HepG2 (cell line): ENCODE measurements around the gene TSPAN2. TPM values are rescaled to one million over a fixed set of nuclear protein-coding genes. Genes with fewer than 3 reads are reported as not detected.

Source experiments
- ATAC-seq: fragments of 200-7000 bp; cut with Tn5 transposase; 3 replicates; pipeline ENCODE4 v1.9.1; 2020; ENCODE audit warnings: mild to moderate bottlenecking, moderate library complexity
- BruUV-seq: library from RNA; stranded (reverse); fragments of 400-500 nt; replicated peaks from 2 replicates; lab custom pipeline; 2021; lab: Mats Ljungman, UMichigan
- CTCF ChIA-PET: fragments of 300-600 bp; formaldehyde crosslinking; extraction: SDS; loops from one replicate; lab custom pipeline; 2021; ENCODE audit warnings: low total read pairs, inconsistent platforms, low intra/inter-chr PET ratio; lab: Yijun Ruan, JAX
- POLR2A ChIA-PET: fragments of 350-600 bp; sonication (Branson Sonifier 250); formaldehyde crosslinking; loops from one replicate; lab custom pipeline; 2020; ENCODE audit warnings: antibody characterized with exemption, inconsistent platforms; lab: Yijun Ruan, JAX
- DNase-seq: peaks from one replicate; pipeline ENCODE4 v3.0.0-alpha.2; 2015; ENCODE audit warnings: low spot score
- FAIRE-seq: peaks from 3 replicates; lab custom pipeline; 2011; peaks lifted over from hg19 to GRCh38; lab: Jason Lieb, UNC
- H2AFZ ChIP-seq: one replicate; pipeline ENCODE4 v1.6.1; 2011; ENCODE audit warnings: low read length, inconsistent platforms
- H3K27ac ChIP-seq: fragments of 300-600 bp; 3 replicates; pipeline ENCODE4 v1.8.0; 2011; ENCODE audit warnings: mixed run types, mild to moderate bottlenecking, mixed read lengths, low read length, inconsistent platforms; ENCODE audit not compliant: insufficient read depth; ENCODE audit errors: extremely low read length
- H3K27me3 ChIP-seq, 2 experiments: fragments of 200-600 bp in 1 of 2; 2 replicates in 1 of 2; 3 replicates in 1 of 2; pipeline versions ENCODE4 v1.6.0 to v1.8.0; 2011; ENCODE audit warnings: low read length in 2 of 2, mild to moderate bottlenecking in 2 of 2, moderate library complexity in 2 of 2, inconsistent platforms in 1 of 2; ENCODE audit not compliant: insufficient read depth in 2 of 2, control insufficient read depth in 1 of 2
- H3K36me3 ChIP-seq, 2 experiments: fragments of 200-600 bp in 1 of 2; replicated peaks in 1 of 2; 2 replicates in 1 of 2; 3 replicates in 1 of 2; pipeline versions ENCODE4 v1.5.1 to v1.8.0; 2011; ENCODE audit warnings: low read length in 2 of 2, inconsistent platforms in 1 of 2; ENCODE audit not compliant: insufficient read depth in 2 of 2, control insufficient read depth in 1 of 2
- H3K4me1 ChIP-seq: 2 replicates; pipeline ENCODE4 v1.5.1; 2012; ENCODE audit warnings: low read length, inconsistent platforms; ENCODE audit not compliant: insufficient read depth
- H3K4me2 ChIP-seq: 2 replicates; pipeline ENCODE4 v1.6.0; 2011; ENCODE audit warnings: low read depth, low read length, inconsistent platforms
- H3K4me3 ChIP-seq, 3 experiments: fragments of 200-600 bp in 1 of 3; sonication (generic), shearing (Covaris generic) in 1 of 3; replicated peaks in 1 of 3; 2 replicates each; pipeline ENCODE4 v1.5.1; 2011 to 2016; ENCODE audit warnings: low read length in 3 of 3, inconsistent platforms in 2 of 3, low read depth in 2 of 3, mild to moderate bottlenecking in 2 of 3, control low read depth in 1 of 3, mixed read lengths in 1 of 3; ENCODE audit not compliant: insufficient read depth in 1 of 3
- H3K79me2 ChIP-seq: one replicate; pipeline ENCODE4 v1.6.1; 2011; ENCODE audit warnings: low read length, inconsistent platforms; ENCODE audit not compliant: insufficient read depth
- H3K9ac ChIP-seq: 2 replicates; pipeline ENCODE4 v1.6.0; 2011; ENCODE audit warnings: mild to moderate bottlenecking, low read depth, low read length, inconsistent platforms; ENCODE audit not compliant: insufficient read depth
- H3K9me3 ChIP-seq: 2 replicates; pipeline ENCODE4 v1.5.1; 2012; ENCODE audit warnings: mild to moderate bottlenecking, low read length
- H4K20me1 ChIP-seq: 2 replicates; pipeline ENCODE4 v1.6.0; 2011; ENCODE audit warnings: inconsistent platforms, mild to moderate bottlenecking, low read length, moderate library complexity; ENCODE audit not compliant: insufficient read depth
- ATAD3A ChIP-seq: sonication (generic); formaldehyde crosslinking; IDR thresholded peaks from 2 replicates; pipeline ENCODE4 v1.4.0; 2020; ENCODE audit warnings: missing genetic modification reagents
- ESRRA ChIP-seq: sonication (generic); formaldehyde crosslinking; IDR thresholded peaks from 2 replicates; pipeline ENCODE4 v1.5.1; 2020; ENCODE audit warnings: mild to moderate bottlenecking, low read depth, missing genetic modification reagents
- NFKBIZ ChIP-seq: IDR thresholded peaks from 2 replicates; pipeline ENCODE4 v1.6.1; 2018; ENCODE audit warnings: missing genetic modification reagents, missing compliant biosample characterization
- RORA ChIP-seq: sonication (generic); formaldehyde crosslinking; IDR thresholded peaks from 2 replicates; pipeline ENCODE4 v1.5.0; 2020; ENCODE audit warnings: mild to moderate bottlenecking, missing genetic modification reagents, moderate library complexity
- TMF1 ChIP-seq: sonication (generic); formaldehyde crosslinking; IDR thresholded peaks from 2 replicates; pipeline ENCODE4 v1.8.1; 2022; ENCODE audit warnings: low read depth, missing genetic modification reagents
- ZNF10 ChIP-seq: sonication (generic); formaldehyde crosslinking; IDR thresholded peaks from 2 replicates; pipeline ENCODE4 v1.4.0; 2020; ENCODE audit warnings: mild to moderate bottlenecking, low read depth, missing genetic modification reagents, borderline replicate concordance
- ZNF3 ChIP-seq: IDR thresholded peaks from 2 replicates; pipeline ENCODE4 v1.7.0; 2017; ENCODE audit warnings: inconsistent platforms
- ZNF878 ChIP-seq: sonication (generic); formaldehyde crosslinking; IDR thresholded peaks from 2 replicates; pipeline ENCODE4 v1.8.1; 2023; ENCODE audit warnings: mild to moderate bottlenecking, missing genetic modification reagents, moderate library complexity
- WGBS: methylation state at CpG from one replicate; pipeline ENCODE4 v1.1.6; 2017; ENCODE audit warnings: low lambda C conversion rate; 5-methylcytosine and 5-hydroxymethylcytosine counted together
- in situ Hi-C: cut with HindIII; loops from 2 replicates; pipeline ENCODE4 v1.10.0; 2017; ENCODE audit warnings: low pct_unique_long_range_greater_than_20kb; ENCODE audit not compliant: extremely low pct_ligation_motif_present
- intact Hi-C: fragments of 100-400 bp; cut with micrococcal nuclease; formaldehyde crosslinking; loops from one replicate; pipeline ENCODE4 v1.10.0; 2022; ENCODE audit not compliant: unreplicated experiment
- polyA plus RNA-seq, 8 experiments: library from polyadenylated mRNA; depleted of rRNA in 3 of 8; stranded (reverse) in 7 of 8; unstranded in 1 of 8; fragments of >200 nt; fragmentation: Illumina TruSeq in 4 of 8; extraction: Trizol in 4 of 8; gene quantifications; 2 replicates each; pipeline versions ENCODE4 v1.2.1 to v1.2.3, GENCODE V29; 2011 to 2016; ENCODE audit warnings: low read depth in 4 of 8, missing spikeins in 1 of 8, mixed read lengths in 1 of 8; ENCODE audit not compliant: insufficient read depth in 1 of 8
- total RNA-seq, 5 experiments: library from RNA; depleted of rRNA; stranded (reverse); fragments of >200 nt; fragmentation: Illumina TruSeq; extraction: Trizol; gene quantifications; 2 replicates each; pipeline ENCODE4 v1.2.3, GENCODE V29; 2016; ENCODE audit warnings: low read depth in 1 of 5
- TF ChIP-seq, protein P1 (sequence below): sonication (generic); formaldehyde crosslinking; IDR thresholded peaks from 2 replicates; pipeline ENCODE4 v1.4.0; 2020; ENCODE audit warnings: missing genetic modification reagents
- TF ChIP-seq, protein P2 (sequence below): sonication (generic); formaldehyde crosslinking; IDR thresholded peaks from 2 replicates; pipeline ENCODE4 v1.8.0; 2022; ENCODE audit warnings: missing genetic modification reagents, mild to moderate bottlenecking, inconsistent platforms, borderline replicate concordance
- TF ChIP-seq, protein P3 (sequence below): sonication (generic); formaldehyde crosslinking; IDR thresholded peaks from 2 replicates; pipeline ENCODE4 v1.8.0; 2022; ENCODE audit warnings: missing genetic modification reagents, mild to moderate bottlenecking, moderate library complexity, borderline replicate concordance

The TSPAN2 gene
- total and polyA plus RNA-seq, 2 of the 13 experiments (the other 11 are each of a cell fraction or from before 2014, with no cell fraction given) = not detected

DNA sequence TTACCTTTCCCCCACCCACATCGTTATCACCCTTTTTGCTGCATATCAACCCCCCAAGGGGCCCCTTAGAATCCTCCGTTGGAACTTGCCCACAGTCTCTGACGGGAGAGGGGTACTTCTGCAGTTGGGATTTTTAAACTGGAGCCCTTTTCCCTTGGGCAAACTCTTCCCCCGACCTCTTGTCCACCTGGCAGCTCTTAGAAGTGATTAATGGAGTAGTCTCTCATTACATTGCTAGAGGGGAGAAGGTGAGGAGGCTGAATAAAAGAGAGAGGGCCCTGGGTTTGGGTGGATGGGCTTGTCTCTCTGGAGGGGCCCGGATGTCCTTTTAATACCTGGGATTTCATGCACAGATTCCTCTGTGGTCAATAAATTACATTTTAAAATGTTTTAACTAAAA, 27.2 kb upstream of the TSPAN2 start:
- H4K20me1 ChIP-seq = no peaks in the 10 kb centered on the region
- no peak overlapping the region for H2AFZ ChIP-seq
- CTCF ChIA-PET = no interaction called here
- H3K27ac ChIP-seq = no peak overlapping the region
- no peak overlapping the region for H3K9ac ChIP-seq
- H3K4me2 ChIP-seq = no peak overlapping the region
- intact Hi-C loops = no loop called here
- WGBS = 18% methylated on average over 5 of the region's 5 CpGs
- no peaks in the 10 kb centered on the region for H3K36me3 ChIP-seq
- H3K4me1 ChIP-seq = no peaks in the 10 kb centered on the region
- H3K9me3 ChIP-seq = no peaks in the 10 kb centered on the region; the same call in 1 of the 2 replicates
- no peak overlapping the region for H3K4me3 ChIP-seq
- DNase-seq = no peak
- FAIRE-seq = no peak
- POLR2A ChIA-PET = no interaction called here
- no peak for TF ChIP-seq NFKBIZ
- in situ Hi-C loops = no loop called here
- H3K79me2 ChIP-seq = no peaks in the 10 kb centered on the region
- no peak for ATAC-seq
- BruUV-seq = no TSS peak
- peaks cover 0 to 1% of the 10 kb centered on the region in 2 experiments; a peak in 1 of 5 replicates for H3K27me3 ChIP-seq

DNA sequence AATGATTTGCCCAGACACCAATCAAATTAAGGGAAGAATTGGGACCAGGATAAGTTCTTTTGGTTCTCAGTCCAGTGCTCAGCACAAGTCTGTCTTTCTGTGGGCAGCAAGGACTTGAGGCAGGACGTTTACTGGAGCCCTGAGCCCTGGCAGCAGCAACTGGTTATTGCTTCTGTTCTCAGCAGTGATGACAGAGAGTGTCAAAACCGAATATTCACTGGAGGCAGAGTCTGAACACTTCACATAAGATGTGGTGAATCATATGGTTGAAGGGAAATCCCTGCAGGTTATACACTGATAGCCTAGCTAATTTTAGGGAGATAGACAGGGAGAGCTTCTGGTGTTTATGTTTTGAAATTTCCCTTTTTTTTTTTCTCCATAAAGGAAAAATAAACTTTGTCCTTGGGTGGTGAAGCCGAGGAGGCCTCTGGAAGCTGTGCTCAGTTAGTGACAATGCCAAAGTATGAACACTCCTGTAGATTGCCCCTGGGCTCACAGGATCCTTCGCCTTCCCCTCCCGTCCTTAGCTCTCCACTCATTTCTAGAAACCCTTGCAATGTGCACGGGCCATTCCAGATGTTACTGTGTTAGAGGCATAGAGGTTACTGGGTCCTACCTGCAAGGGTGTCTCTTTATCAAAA, 26.3 kb upstream of the TSPAN2 start:
- in situ Hi-C loops (no loop called here), intact Hi-C loops (no loop called here)
- Histone ChIP-seq H3K79me2 (no peaks in the 10 kb centered on the region), H2AFZ (no peak overlapping the region), H4K20me1 (no peaks in the 10 kb centered on the region), H3K9ac (no peak overlapping the region), H3K4me1 (no peaks in the 10 kb centered on the region), H3K4me2 (no peak overlapping the region), H3K9me3 (no peaks in the 10 kb centered on the region; the same call in 1 of the 2 replicates), H3K4me3 (no peak overlapping the region), H3K27ac (no peak overlapping the region), H3K36me3 (no peaks in the 10 kb centered on the region), H3K27me3 (peaks cover 0 to 1% of the 10 kb centered on the region in 2 experiments; a peak in 1 of 5 replicates)
- no peak for DNase-seq
- ChIA-PET POLR2A (no interaction called here), CTCF (no interaction called here)
- FAIRE-seq = no peak
- ATAC-seq = no peak
- WGBS = 22% methylated on average over 6 of the region's 6 CpGs
- no TSS peak for BruUV-seq
- TF ChIP-seq RORA (CRISPR knock-in tag) (no peak), ZNF10 (no peak), ATAD3A (no peak), ESRRA (CRISPR knock-in tag) (no peak), ZNF878 (CRISPR knock-in tag) (no peak), TMF1 (no peak), ZNF3 (CRISPR knock-in tag) (no peak)
- TF ChIP-seq, protein P1, sequence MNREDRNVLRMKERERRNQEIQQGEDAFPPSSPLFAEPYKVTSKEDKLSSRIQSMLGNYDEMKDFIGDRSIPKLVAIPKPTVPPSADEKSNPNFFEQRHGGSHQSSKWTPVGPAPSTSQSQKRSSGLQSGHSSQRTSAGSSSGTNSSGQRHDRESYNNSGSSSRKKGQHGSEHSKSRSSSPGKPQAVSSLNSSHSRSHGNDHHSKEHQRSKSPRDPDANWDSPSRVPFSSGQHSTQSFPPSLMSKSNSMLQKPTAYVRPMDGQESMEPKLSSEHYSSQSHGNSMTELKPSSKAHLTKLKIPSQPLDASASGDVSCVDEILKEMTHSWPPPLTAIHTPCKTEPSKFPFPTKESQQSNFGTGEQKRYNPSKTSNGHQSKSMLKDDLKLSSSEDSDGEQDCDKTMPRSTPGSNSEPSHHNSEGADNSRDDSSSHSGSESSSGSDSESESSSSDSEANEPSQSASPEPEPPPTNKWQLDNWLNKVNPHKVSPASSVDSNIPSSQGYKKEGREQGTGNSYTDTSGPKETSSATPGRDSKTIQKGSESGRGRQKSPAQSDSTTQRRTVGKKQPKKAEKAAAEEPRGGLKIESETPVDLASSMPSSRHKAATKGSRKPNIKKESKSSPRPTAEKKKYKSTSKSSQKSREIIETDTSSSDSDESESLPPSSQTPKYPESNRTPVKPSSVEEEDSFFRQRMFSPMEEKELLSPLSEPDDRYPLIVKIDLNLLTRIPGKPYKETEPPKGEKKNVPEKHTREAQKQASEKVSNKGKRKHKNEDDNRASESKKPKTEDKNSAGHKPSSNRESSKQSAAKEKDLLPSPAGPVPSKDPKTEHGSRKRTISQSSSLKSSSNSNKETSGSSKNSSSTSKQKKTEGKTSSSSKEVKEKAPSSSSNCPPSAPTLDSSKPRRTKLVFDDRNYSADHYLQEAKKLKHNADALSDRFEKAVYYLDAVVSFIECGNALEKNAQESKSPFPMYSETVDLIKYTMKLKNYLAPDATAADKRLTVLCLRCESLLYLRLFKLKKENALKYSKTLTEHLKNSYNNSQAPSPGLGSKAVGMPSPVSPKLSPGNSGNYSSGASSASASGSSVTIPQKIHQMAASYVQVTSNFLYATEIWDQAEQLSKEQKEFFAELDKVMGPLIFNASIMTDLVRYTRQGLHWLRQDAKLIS = no peak
- TF ChIP-seq, protein P2, sequence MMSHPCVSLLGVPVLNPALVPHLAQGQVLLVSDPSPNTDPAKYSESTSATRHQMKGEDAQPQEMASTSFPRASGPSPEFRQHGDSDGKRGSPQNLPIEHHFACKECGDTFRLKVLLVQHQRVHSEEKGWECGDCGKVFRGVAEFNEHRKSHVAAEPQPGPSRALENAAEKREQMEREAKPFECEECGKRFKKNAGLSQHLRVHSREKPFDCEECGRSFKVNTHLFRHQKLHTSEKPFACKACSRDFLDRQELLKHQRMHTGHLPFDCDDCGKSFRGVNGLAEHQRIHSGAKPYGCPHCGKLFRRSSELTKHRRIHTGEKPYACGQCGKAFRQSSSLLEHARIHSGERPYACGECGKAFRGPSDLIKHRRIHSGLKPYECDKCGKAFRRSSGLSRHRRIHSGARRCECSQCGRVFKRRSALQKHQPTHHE (CRISPR knock-in tag) = no peak
- TF ChIP-seq, protein P3, sequence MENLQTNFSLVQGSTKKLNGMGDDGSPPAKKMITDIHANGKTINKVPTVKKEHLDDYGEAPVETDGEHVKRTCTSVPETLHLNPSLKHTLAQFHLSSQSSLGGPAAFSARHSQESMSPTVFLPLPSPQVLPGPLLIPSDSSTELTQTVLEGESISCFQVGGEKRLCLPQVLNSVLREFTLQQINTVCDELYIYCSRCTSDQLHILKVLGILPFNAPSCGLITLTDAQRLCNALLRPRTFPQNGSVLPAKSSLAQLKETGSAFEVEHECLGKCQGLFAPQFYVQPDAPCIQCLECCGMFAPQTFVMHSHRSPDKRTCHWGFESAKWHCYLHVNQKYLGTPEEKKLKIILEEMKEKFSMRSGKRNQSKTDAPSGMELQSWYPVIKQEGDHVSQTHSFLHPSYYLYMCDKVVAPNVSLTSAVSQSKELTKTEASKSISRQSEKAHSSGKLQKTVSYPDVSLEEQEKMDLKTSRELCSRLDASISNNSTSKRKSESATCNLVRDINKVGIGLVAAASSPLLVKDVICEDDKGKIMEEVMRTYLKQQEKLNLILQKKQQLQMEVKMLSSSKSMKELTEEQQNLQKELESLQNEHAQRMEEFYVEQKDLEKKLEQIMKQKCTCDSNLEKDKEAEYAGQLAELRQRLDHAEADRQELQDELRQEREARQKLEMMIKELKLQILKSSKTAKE (CRISPR knock-in tag) = no peak
